ENCODE measurements around the gene ZNF500. TPM values are rescaled to one million over a fixed set of nuclear protein-coding genes. Genes with fewer than 3 reads are reported as not detected.

The ZNF500 gene
- total and polyA plus RNA-seq, 4 donors = 7.5 to 14.6 (median 12.2) TPM

DNA sequence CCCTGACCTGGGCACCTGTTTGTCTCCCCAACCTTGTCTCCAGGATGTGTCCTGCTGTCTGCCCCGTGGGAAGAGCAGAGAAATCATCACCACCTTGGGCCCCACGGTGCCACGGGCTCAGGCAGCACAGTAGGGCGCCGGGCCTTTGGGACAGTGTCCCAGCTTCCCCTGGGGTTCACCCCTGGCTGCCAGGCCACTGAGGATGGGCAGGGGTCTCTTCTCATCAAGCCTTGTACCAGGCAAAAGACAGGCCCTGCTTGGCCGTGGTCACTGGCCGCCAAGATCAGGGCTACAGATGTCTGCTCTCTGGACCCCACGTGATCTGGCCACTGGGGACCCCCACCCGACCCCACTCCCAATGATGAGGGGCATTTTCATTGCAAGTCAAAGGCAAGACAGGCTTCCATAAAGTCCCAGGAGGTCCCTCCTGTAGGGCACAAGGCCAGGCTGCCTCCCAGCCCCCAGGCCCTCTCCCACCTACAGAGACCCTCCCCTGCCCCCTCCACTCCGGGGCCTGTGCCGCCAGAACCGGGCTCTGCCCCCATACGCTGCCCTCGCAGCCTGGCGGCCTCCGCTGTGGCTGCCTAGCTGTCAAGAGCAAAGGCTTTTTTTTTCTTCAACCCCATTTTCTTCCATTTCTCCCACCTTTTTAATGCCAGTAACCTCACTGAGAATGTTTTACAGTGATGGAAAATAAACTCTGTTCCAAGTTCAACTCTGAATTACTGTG, 18.1 kb downstream of the ZNF500 start:
- Histone ChIP-seq H3K27me3 (ENCODE audit: control insufficient read depth in 3 of 3, insufficient read depth in 3 of 3, low read length in 2 of 3) (no peaks in the 10 kb centered on the region), H3K36me3 (ENCODE audit: control insufficient read depth in 4 of 4, insufficient read depth in 4 of 4, low read length in 4 of 4) (peaks cover 2 to 34% (median 18%) of the 10 kb centered on the region in 4 donors), H3K27ac (ENCODE audit: low read depth in 1 of 2, low read length in 1 of 2) (no peak overlapping the region), H3K9me3 (ENCODE audit: control insufficient read depth in 4 of 4, insufficient read depth in 3 of 4, low read length in 3 of 4) (no peaks in the 10 kb centered on the region), H3K9ac (ENCODE audit: insufficient read depth in 1 of 2, low read length in 2 of 2) (no peak overlapping the region), H3K4me1 (ENCODE audit: control insufficient read depth in 5 of 5, insufficient read depth in 5 of 5, low read length in 5 of 5) (peaks cover 0 to 12% (median 0%) of the 10 kb centered on the region in 5 donors), H3K4me3 (no peak overlapping the region)
- no peak for ATAC-seq (ENCODE audit: insufficient read depth, low FRiP score)
- TF ChIP-seq, protein P1, sequence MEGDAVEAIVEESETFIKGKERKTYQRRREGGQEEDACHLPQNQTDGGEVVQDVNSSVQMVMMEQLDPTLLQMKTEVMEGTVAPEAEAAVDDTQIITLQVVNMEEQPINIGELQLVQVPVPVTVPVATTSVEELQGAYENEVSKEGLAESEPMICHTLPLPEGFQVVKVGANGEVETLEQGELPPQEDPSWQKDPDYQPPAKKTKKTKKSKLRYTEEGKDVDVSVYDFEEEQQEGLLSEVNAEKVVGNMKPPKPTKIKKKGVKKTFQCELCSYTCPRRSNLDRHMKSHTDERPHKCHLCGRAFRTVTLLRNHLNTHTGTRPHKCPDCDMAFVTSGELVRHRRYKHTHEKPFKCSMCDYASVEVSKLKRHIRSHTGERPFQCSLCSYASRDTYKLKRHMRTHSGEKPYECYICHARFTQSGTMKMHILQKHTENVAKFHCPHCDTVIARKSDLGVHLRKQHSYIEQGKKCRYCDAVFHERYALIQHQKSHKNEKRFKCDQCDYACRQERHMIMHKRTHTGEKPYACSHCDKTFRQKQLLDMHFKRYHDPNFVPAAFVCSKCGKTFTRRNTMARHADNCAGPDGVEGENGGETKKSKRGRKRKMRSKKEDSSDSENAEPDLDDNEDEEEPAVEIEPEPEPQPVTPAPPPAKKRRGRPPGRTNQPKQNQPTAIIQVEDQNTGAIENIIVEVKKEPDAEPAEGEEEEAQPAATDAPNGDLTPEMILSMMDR (IDR thresholded peaks at IDR 0.05; ENCODE audit: control extremely low read depth, extremely low read depth) = no peak
- no peak for DNase-seq
- 92 to 93% methylated on average over 16 of the region's 16 CpGs for WGBS, 2 donors

DNA sequence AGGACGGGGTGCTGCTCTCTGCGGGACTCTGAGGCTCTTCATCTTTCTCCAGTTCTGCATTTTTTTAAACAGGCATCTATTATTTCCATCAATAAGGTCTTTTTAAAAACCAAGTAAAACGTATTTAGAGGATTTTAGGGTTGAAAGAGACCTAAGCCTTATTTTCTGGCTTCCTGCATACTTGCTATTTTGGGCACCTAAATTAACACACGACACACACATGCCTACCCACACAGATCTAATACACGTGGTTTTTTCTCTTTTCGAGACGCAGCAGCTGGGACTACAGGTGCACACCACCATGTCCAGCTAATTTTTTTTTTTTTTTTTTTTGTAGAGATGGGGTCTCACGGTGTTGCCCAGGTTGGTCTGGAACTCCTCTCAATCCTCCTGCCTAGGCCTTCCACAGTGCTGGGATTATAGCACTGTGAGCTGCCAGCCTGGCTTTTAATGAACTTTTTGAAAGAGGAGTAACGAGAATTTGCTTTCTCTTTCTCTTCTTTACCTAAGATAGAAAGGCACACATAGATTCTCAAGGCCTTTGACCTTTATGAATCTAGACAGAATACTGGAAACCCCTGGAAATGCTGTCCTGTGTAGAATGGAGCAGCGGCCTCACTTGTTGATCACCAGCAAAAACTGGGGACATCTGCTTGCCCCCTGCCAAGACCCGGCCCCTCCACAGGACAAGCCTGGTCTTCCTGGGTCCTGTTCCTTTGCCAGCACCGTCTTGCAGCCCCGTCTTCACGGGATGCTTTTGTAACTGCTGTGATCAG, 18.9 kb downstream of the ZNF500 start:
- DNase-seq (no peak), ATAC-seq (ENCODE audit: insufficient read depth, low FRiP score) (no peak)
- Histone ChIP-seq H3K9ac (ENCODE audit: insufficient read depth in 1 of 2, low read length in 2 of 2) (no peak overlapping the region), H3K9me3 (ENCODE audit: control insufficient read depth in 4 of 4, insufficient read depth in 3 of 4, low read length in 3 of 4) (no peaks in the 10 kb centered on the region), H3K4me3 (no peak overlapping the region), H3K27ac (ENCODE audit: low read depth in 1 of 2, low read length in 1 of 2) (no peak overlapping the region), H3K36me3 (ENCODE audit: control insufficient read depth in 4 of 4, insufficient read depth in 4 of 4, low read length in 4 of 4) (peaks cover 2 to 27% (median 16%) of the 10 kb centered on the region in 4 donors), H3K27me3 (ENCODE audit: control insufficient read depth in 3 of 3, insufficient read depth in 3 of 3, low read length in 2 of 3) (no peaks in the 10 kb centered on the region), H3K4me1 (ENCODE audit: control insufficient read depth in 5 of 5, insufficient read depth in 5 of 5, low read length in 5 of 5) (peaks cover 0 to 12% (median 0%) of the 10 kb centered on the region in 5 donors)
- 78 to 81% methylated on average over 14 of the region's 14 CpGs for WGBS, 2 donors
- TF ChIP-seq, protein P1 (IDR thresholded peaks at IDR 0.05; ENCODE audit: control extremely low read depth, extremely low read depth) = no peak

DNA sequence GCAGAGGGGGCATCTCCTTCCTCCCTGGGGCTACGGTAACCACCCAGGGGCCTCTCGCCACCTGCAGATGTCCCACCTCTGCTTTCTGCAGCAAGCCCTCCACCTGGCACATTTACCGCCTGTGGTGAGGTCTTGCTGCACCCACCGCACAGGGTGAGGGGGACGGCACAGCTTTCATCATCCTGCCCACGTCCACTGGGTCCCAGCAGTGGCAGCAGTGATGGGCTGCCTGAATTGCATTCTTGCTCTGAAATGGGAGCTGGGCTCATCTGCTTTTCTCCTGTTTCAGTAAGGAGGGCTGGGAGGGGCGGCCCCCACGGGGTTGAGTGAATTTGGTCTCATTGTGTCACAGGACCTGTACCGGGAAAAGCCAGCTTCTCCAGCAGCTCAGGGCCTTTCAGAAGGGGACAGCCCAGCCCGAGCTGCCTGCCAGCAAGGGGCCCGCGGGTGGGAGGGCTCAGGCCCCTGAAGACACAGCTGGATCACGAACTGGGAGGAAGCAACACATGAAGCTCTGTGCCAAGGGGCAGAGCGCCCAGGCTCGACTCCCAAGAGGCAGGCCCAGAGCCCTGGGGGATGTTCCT, 19.9 kb downstream of the ZNF500 start:
- peak; percentile 77 to 82 (median 80) for DNase-seq
- Histone ChIP-seq H3K27ac (ENCODE audit: low read depth in 1 of 2, low read length in 1 of 2) (no peak overlapping the region), H3K4me1 (ENCODE audit: control insufficient read depth in 5 of 5, insufficient read depth in 5 of 5, low read length in 5 of 5) (peaks cover 0 to 12% (median 0%) of the 10 kb centered on the region in 5 donors), H3K36me3 (ENCODE audit: control insufficient read depth in 4 of 4, insufficient read depth in 4 of 4, low read length in 4 of 4) (peaks cover 0 to 17% (median 9%) of the 10 kb centered on the region in 4 donors), H3K9me3 (ENCODE audit: control insufficient read depth in 4 of 4, insufficient read depth in 3 of 4, low read length in 3 of 4) (no peaks in the 10 kb centered on the region), H3K27me3 (ENCODE audit: control insufficient read depth in 3 of 3, insufficient read depth in 3 of 3, low read length in 2 of 3) (no peaks in the 10 kb centered on the region), H3K9ac (ENCODE audit: insufficient read depth in 1 of 2, low read length in 2 of 2) (no peak overlapping the region), H3K4me3 (no peak overlapping the region)
- no peak for ATAC-seq (ENCODE audit: insufficient read depth, low FRiP score)
- TF ChIP-seq, protein P1 (IDR thresholded peaks at IDR 0.05; ENCODE audit: control extremely low read depth, extremely low read depth) = no peak
- WGBS, 2 donors = 59 to 68% methylated on average over 15 of the region's 15 CpGs
